GM19023 (cell line): ENCODE data around the gene SETD9.

Source experiments
- ATAC-seq: cut with Tn5 transposase; IDR thresholded peaks from one replicate; pipeline ENCODE4 v1.9.1; 2021; ENCODE audit warnings: mild to moderate bottlenecking, moderate library complexity; ENCODE audit not compliant: unreplicated experiment

The SETD9 gene

GRCh38 chr5:56922922-56923321, 13.5 kb downstream of the SETD9 start:
- ATAC-seq: no peak

DNA sequence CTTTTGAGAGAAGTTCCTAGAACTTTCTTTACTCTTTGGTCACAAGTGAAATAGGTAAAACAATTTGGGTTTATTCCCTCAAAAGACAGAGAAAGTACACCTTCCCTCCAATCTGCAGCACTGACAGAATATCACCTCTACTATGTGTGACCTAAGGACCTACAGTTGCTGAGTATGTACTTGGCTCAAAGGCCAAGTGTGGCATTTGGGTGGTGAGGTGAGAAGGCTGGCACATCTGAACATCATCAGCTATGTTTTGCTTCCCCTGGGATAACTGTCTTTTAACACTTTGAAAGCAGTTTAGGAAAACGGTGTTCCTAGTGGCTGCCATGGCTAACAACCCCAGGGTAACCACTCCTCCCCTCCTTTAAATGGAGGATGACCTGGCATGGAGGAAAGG, 24.9 kb downstream of the SETD9 start:
- ATAC-seq: no peak

DNA sequence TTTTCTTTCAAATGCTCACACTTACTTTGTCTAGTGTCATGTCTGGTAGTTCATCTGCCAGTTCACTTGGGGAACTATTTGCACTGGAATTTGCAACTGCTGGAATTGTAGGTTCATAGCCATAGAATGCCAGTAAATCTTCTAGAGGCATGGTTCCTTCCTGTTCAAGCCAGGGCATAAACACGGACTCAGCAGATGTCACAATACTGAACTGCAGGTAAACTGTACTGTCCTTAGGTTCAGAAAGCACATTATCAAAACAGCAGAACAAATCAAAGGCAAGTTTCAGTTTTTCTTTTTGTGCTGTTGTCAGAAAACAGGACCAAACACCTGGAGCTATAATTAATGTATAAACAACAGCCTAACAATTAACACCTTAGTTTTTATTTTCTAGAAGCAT, 29.5 kb downstream of the SETD9 start:
- no peak for ATAC-seq

DNA sequence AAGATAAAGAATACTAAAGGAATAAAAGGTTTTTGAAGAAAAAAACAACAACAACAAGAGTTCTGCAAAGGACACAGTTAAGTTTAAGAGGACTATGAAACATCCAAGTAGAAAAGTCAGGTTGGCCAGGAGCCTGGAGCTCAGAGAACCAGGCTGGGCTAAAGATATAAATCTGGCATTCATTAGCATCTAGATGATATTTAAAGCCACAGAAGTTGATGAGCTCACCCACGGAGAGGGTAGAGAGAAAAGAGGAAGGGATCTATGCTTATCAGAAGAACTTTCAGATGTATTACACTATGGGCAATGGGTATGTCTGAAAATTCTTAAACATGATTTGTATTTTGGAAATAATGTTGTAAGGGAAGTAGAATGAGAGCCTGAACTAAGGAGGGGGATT, 32.6 kb downstream of the SETD9 start:
- no peak for ATAC-seq

DNA sequence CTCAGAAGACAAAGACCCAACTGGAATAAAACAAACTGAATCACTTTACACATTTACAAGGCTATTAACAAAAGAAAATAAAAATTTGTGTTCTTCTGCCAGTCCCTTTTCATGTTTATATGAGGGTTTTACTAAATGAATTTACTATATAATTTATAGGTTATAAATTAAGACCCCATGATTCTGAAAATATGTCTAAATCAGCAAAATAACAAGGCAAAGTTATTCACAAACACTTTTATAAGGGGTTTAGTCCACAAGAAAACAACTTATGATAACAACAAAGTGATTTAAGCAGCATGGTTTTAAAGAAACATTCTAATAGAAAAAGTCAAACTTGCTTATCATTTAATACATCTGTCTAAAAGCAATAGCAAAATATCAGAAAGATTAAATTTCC, 37.7 kb downstream of the SETD9 start:
- ATAC-seq: no peak

DNA sequence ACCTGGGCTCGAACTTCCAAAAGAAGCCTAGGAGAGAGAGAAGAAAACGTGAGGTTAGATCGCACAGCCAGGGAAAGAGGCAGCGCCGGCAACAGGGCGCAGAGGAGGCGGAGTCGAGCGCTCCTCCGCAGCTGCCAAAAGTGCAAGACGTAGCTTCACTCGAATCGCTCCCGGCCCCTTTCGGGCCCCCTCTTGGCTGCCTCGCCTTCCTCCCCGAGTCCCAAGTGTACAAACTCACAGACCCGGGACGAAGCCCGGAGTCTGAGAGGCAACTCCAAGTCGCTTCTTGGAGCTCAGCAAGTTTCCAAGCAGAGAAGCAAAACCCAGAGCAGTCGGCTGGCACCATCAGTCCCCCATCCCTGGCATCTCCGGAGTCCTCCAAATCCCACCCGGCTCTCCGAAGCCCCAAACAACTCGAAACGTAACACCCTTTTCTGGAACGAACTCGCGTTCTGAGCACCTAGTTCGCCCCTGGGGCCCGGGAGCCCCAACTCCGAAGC, 41.3 kb downstream of the SETD9 start:
- peak; percentile 50 for ATAC-seq

DNA sequence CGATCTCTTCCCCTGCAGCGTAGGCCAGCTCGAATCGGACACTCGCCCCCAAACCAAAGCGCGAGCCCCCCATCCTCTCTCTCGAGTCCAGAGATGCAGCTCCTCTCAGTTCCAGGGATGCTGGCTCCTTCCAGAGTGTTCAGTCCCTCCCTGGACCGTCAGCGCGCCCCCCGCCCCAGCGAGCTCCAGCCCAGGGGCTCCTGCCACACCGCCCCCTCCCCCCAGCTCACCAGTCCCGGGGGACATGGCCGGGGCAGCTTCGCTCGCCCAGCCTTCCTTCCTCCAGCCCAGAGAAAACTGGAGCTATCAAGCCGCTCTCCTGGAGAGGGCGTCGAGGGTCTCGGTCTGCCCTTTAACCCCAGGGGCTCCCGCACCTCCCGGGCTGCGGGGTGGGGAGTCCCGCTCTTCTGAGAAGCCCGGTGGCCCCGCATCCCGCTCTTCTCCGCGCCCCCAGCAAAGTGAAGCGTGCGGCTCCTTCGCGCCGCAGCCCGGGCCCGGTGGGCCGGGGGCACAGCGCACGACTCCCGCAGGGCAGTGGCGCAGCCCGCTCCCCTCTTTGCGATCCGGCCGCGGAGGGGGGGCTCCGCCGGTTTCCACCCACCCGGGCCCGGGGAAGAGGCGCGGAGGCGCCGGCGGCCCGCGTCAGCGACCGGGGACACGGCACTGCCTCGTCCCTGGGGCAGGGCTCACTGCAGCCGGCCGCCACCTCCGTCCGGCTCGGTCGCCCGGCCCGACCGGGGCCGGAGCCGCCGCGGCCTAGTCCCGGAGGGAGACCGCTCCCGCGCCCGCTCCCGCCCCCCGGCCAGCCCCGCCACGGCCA, 41.9 kb downstream of the SETD9 start:
- peak; percentile 47 for ATAC-seq

GRCh38 chr5:56951946-56952691, 42.7 kb downstream of the SETD9 start, which contains the start of gene MIER3:
Gene MIER3 (minus strand): TSS chr5:56952123. CDS start chr5:56952102, 21 bp downstream.
- ATAC-seq: peak; percentile 91

DNA sequence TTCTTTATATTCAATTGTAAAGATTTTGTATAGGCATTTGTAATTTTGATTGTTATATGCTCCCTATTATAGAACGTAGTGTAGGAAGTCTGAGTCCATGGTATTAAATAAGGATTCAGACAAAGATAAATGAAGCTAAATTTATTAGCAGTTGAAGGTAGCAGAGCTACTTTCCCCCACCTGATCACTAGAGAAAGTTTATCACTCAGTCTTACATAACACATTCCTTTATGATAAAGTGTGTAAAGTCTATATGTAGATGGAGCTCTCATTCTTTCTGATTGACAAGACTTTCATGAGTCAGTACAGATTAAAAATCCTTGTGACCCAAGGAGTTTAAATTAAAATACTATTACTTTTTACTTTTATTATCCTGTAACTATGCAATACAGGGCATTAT, 44.9 kb downstream of the SETD9 start:
- ATAC-seq: no peak

DNA sequence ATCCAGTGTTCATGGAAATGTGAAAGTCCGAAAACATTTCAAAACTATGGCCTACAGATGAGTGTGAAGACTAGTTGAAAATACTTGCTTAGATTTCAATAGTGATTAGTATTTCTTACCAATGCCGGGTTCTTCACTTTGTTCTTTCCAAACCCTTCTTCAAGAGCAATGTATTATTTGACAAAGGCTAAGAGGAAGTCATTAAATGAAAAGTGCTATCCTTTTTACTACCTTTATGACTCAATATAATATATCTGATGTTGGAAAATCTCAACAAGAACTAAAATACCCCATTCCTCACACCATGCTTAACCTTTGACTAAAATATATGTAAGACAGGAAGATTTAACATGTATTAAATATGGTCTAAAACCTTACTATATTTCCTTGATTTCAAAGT, 49.2 kb downstream of the SETD9 start:
- ATAC-seq: no peak

DNA sequence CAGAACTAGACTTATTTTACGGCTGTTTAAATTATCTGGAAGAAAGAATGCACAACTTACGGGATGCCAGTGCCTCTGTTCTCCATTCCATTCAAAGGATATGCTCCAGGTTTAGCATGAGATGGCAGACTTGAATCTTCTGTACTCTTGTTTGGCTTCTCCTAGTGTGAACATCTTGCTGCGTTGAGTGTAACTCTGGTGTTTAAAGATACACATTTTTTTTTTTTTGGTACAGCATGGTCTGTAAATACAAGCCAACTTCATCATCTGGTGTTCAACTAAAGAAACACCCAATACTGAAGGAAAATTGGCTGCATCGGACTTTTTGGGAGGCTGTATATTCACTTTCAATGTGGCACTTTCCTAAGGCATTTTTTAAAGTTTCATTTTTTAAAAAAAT, 49.9 kb downstream of the SETD9 start:
- no peak for ATAC-seq

GRCh38 chr5:56961746-56962145, 52.4 kb downstream of the SETD9 start:
- ATAC-seq: no peak

- no peak for ATAC-seq
Observed at GRCh38 chr5:56962286-56962685, 52.9 kb downstream of the SETD9 start.

GRCh38 chr5:56963246-56963645, 53.9 kb downstream of the SETD9 start:
- ATAC-seq: no peak

DNA sequence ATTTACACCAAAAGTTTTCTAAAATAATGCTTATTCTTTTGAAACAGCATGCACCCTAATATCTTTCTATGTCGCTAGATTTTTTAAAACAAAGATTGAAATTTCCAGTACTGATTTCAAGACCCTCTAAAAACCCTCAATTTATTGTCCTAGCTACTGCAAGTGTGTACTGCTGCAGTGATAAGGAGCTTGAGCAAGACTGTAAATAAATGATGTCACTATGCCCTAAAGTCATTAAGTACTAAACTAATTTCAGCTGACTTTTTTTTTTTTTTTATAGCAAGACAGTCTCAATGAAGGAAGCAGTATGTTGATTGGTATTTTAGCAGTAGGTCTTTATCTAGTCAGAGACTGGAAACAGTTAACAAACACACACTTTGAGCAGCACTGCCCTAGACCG, 54.8 kb downstream of the SETD9 start:
- ATAC-seq: no peak
